GM21447 (cell line): ENCODE data around the gene HEBP1.

ENCODE experiments used
- ATAC-seq: cut with Tn5 transposase; IDR thresholded peaks from one replicate; pipeline ENCODE4 v1.9.1; 2021; ENCODE audit not compliant: unreplicated experiment

HEBP1 gene

DNA sequence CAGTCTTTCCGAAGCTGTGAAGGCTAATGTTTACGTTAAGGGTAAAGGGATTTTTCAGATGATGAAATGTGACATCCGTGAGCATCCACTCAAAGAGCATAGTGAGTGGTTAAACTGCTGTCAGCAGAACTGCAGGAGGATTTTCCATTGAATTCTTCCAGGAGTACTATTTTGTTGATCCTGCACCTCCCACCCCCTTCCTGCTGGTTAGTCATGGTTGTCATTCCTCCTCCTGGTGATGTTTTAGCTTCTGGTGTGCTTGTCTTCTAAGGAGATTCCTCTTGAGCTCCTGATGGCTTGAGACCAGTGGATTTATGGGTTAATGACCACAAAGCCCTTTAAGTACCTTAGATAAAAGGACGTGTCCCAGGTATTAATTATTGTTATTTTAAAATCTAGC lies 45.7 kb downstream of the HEBP1 start:
- ATAC-seq = no peak

DNA sequence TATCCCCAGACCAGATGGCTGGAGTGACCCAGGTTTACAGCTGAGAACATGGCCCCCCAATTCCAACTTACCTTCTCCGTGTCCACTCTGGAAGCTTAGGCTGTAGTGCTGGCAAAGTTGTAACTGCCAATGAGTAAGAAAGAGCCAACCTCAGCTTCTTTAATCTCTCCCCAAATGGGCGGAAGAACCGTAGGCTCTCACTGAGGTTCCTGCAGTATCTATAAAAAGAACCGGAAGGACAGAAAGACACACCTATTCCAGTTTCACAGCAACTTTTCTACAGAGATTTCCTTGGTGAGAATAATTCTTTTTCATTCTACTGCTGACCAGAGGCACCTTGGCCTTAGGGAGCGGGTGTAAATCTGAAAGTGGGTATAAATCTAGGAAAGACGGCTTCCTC lies 48.0 kb downstream of the HEBP1 start, which contains the start of gene GPRC5D:
GPRC5D (minus strand) TSS at position 135 of the 400 bp plus-strand sequence. CDS start 1,786 bp downstream, outside the sequence.
- ATAC-seq = no peak

DNA sequence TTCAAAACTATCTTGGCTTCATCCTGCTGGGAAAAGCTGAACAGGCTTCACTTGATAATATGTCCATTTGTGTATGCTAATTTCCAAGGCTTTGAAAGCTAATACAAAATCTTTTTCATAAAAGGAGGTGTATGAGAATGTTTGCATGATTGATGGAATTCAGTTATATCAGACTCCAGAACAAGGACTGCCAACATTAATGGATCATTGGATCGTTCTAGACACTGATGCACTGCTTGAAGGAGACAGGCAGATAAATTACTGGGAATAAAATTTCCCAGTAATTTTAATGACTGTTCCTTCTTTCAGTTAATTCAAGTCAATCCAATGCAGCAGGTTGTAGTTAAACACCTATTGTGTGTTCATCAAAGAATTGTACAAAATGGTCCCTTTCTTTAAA lies 48.6 kb downstream of the HEBP1 start:
- no peak for ATAC-seq

DNA sequence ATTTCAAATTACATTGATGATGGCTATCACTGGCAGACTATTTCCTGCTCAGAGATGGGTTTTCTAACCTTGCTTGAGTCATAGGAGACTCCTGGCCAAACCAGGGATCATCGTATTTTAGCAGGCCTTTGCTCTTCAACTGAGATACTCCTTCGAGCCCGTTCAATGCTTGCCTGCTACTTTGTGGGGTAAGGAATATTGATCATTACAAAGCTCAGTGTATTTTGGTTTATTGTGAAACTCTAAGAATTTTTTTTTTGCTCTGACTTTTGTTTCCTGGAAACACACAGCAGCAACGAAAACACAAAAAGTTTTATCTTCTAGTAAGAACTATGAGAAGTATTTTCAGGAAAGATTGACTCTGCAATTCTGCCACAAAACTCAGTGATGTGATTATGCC lies 52.2 kb downstream of the HEBP1 start:
- no peak for ATAC-seq

DNA sequence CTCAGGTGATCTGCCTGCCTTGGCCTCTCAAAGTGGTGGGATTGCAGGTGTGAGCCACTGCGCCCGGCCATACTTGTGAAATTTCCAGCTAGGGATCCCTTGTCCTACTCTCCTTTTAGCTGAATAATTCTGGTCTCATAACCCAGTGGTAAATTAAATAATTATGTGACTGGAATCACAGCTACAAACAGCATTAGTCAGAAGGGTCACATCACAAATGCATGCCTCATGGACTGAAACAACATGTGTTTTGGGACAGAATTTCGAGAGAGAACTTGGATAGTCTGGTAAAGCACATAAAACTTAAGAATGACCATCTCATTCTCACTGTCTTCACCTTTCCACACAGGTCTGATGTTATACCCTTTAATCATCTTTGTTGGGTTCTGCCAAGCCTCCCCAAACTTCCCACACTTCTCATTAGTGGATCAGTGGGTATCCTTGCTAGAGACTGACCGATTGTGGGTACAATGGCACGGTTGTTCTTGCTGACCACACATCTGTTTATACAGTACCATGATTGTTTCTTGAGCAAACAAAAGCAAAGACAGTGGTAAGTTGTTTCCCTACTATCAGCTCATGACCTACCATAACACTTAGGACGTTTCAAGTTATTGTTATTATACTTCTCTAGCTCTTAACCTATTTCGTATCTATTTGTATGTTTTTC lies 53.2 kb downstream of the HEBP1 start:
- no peak for ATAC-seq

DNA sequence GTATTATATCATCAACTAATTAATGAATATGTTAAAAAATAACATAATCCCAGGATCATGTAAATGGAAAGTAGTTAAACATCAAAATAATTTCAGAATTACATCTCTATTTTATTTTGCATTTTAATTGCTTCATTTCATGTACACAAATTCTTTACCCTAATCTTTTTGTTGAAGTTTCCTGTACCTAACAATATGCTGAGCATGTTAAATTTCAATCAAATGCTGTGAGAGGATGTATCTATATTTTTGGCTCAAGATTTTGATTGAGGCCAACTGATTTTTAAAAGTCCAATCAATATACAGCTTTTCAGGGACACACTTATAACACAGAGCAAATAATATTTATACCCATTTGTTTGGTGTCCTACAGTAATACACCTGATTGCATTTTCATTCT lies 54.5 kb downstream of the HEBP1 start:
- no peak for ATAC-seq

DNA sequence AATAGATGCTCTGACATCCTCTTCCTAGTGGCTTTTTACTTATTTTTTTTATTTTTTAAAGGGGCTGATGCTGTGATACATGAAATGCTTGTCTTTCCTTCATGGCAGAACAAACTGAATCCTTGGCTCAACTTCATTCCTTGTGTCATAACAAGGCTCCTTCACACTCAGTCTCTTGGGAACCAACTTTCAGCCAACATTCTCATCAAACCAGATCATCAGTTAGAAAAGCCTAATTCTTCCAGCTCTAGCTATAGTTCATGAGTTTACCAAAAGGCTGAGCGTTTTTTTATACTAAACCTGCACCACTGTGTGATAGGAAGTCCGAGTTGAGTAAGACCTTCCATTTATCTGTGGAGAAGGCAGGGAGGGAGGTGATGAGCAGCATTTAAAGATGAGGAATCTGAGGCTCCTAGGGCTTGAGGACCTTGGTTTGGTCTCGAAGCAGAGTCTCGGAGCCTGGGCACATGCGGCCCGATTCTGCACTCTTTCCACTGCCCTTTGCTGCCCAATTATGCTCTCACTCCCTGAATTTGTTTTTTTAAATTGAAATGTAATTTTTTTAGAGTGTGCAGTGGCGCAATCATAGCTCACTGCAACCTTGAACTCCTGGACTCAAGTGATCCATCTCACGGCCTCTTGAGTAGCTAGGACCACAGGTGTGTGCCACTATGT lies 56.3 kb downstream of the HEBP1 start:
- no peak for ATAC-seq

DNA sequence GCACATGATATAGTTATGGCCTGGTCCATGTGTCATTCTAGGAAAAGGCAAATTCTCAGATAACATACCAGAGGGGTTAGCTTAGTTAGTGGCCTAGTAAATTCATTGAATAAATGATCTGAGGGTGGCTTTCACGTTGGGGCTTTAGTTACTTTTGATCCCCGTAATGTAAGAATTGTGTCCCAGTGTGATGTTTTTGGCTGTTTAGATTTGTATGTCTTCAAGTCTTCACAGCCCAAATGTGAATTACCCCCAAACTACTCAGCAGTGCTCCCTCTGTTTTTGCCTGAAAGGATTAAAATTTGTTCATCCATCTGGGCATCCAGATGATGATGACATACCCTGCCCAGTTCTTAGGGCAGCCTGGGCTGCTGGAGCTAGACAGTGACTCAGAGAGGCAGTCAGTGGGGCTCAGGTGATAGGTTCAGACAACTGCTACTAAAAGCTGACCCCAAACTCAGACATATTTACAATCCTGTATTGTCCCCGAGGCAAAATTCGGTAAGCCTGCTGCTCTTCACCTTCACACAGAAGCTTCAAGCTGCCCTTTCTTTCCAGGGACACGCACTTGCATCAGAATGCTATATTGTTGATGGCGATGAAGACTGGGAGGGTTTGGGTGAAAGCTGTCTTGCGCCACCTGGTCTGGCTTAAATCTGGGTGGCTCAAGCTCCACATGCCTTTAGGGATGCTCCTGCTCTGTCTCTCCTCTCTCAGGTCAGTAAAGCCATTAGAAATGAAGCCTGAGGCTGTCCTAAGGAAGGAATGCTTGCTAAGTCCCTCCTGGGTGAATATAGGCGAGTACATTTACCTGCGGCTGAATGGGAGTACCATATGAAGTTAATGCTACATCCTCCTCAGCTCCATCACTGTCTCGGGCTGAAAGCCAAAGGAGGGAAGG lies 58.4 kb downstream of the HEBP1 start:
- ATAC-seq = no peak

DNA sequence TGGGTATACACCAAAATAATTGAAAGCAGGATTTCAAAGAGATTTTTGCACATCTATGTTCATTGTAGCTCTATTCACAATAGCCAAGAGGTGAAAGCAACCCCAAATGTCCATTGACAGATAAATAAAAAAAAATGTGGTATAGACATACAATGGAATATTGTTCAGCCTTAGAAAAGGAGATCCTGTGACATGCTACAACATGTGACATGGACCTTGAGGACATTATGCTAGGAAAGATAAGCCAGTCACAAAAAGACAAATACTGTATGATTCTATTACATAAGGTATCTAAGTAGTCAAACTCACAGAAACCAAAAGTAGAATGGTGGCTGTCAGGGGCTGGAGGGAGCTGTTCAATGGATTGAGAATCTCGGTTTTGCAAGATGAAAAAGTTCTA lies 60.2 kb downstream of the HEBP1 start:
- ATAC-seq = no peak

DNA sequence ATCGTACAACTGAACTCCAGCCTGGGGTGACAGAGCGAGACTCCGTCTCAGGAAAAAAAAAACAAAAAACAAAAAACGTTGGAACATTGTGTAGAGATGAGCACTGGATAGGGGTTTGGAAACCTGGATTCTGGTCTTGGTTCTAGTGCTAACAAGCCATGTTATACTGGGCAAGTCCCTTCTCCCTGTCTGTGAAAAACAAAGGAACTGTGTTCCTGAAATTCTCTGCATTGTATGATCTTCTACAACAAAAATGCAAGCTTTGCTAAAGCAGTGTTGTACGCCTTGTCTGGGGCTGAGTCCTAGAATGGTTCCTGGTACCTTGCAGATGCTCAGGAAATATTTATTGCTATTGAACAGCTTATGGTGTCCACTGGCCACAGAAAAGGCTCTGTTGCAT lies 61.5 kb downstream of the HEBP1 start:
- no peak for ATAC-seq

DNA sequence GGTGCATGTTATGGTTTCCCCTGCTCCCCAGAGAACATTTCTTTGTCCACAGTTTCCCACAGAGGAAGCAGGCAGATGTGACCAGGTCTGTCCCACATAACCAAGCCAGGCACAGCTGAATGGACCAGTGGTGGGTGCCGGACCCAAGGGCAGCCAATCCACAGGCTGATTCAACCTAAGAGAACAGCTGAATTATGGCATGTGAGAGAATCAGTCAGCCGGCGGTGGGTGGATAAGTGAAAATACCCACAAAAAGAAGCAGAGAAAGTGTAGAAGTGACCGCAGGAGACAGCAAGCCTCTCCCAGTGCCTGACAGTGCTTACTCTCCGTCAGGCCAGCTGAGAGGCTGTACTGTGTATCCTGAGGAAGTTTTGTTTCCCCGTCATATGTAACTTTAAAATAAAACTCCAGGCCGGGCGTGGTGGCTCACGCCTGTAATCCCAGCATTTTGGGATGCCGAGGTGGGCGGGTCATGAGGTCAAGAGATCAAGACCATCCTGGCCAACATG lies 63.0 kb downstream of the HEBP1 start:
- no peak for ATAC-seq

DNA sequence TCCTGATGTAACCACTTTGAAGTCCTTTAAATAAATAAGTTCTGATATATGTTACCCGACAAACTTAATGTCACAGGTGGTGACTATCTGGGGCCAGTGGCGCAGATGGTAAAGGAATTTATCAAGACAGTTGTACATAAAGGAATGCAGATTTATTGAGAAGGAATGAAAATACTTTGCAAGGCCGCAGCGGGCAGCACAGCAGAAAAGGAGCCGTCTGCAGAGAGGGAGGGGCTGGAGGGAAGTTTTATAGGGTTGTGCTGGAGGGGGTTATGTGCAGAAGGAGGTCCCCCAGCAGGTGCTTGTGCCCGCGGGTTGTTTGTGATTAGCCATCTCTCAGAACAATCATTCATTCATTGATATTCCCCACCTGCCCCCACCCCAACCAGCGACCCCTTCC lies 65.5 kb downstream of the HEBP1 start:
- ATAC-seq = no peak

DNA sequence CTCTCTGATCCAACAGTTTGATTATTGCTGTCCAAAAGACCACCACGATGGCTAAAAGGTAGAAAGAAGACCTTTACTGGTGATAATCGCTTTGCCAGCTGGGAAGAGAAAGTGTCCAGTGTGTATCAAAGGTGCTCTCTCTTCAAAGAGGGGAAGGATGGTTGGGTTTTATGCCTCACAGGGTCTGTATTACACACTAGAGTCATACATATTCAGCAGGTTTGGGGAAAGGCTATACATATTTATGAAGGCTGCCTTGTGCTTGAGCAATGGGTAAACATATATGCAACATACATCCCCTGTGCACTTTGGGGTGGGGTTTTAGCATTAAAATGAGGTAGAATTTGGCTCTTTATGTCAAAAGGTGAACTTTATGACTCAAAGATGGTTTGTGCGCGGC lies 66.3 kb downstream of the HEBP1 start:
- no peak for ATAC-seq

DNA sequence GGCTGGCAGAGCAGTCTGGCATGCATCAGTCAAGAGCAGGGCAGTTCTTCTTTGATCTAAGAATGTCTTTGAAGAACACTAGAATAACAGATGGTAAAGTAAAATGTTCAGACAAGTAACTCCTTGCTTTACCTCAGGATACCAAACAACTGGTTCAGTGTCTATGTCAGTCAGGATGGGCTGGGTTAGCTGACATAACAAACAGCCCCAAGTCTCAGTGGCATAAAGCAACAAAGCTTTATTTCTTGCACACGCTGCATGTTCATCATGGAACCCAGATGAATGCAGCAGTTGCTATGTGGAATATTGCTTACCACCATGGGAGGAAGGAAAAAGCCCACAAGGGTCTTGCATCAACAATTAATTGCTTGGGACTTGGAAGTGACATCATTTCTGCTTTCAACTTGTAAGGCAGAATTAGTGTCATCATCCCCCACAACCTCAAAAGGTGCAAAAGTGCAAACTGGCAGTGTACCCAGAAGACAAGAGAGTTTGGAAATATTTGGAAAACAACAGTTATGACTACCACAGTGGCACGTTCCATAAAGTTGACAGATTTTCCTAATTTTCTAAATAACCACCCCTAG lies 69.3 kb downstream of the HEBP1 start:
- no peak for ATAC-seq

DNA sequence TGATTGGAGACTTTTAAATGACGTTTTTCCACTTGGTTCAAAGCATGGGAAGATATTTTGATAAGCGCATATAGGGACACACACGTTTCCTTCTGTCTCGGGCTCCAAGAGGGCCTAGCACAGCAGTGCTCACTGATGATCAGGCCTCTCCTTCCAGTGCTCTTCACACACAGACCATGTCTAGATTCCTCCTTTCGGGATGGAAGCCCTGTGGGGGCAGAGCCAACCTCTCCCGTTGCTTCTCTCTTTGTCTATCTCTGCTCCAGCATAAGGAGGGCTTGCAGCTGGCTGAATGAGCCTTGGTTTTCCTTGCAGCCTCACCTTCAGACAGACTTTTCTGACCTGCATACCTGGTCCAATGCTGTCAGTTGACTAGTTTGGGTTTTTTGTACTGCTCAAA lies 70.4 kb downstream of the HEBP1 start:
- ATAC-seq = no peak

DNA sequence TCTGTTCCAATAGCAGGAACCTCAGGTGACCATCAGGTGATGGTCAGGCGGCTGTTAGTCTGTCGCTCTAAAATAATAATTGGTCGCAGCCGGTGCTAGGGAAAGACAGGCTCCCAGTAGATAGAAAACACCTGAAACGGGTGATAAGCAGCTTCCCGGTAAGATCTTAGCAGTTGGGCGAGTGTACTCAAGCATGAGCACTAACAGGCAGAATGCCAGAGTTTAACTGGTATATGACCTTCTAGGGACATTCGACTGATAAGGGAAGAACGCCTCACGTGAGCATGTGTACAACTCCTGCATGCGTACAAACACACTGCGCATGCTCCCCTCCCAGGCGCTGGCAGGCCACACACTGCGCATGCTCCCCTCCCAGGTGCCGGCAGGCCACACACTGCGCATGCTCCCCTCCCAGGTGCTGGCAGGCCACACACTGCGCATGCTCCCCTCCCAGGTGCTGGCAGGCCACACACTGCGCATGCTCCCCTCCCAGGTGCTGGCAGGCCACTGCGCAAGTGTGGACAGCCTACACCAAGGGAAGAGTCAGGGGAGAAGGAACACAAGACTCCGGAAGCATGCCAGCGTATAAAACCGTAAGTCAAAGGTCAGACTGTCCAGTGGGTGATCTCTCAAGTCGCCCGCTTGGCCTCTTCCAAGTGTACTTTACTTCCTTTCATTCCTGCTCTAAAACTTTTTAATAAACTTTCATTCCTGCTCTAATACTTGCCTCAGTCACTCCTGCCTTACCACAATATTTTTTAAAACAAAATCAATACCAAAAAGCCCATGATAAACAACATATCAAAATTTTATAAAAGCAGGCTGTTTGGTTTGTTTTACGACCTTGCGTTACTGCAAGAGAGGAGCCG lies 72.6 kb downstream of the HEBP1 start:
- no peak for ATAC-seq

DNA sequence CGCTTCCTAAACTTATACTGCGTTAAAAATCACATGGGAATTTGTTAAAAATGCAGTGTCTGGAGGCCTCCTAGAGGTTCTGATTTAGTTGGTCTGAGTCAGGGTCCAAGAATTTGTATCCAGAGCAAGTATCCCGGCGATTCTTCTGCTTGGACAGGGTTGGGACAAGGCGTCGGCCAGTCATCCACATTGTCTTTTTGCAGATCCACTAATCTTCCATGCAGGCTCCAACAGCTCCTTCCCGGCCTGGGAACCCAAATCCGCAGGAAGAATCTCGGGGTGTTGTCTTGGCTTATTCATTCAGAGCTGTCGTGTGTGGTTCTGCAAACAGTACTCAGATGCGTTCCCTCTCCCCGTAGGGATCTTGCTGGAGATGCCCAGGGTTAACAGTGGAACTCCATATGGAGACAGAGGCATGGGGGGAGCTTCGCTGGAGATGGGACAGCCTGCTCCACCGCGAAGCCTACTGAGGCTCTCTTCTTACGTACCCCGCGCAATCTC lies 73.4 kb downstream of the HEBP1 start:
- no peak for ATAC-seq

DNA sequence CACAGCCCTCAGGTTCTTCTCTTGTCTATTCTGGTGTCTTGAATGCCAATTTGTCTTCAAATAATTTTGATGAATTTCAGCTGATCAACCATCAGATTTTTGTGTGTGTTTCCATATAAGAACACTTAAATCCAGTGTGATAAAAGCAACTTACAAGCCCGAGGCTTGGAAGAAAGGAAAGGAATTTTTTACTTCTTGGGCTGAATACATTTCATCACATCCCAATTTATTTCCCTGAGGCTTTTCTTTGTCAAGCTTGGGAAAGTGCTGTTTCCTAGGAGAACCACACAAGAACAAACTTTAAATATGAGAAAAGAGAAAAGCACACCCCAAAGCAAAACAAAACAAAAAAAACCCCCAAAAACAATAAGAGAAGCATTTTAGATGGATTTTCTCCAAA lies 74.7 kb downstream of the HEBP1 start:
- ATAC-seq = no peak
